Measurements from ENCODE around the gene TP53INP2. TPM values are rescaled to one million over a fixed set of nuclear protein-coding genes. Genes with fewer than 3 reads are reported as not detected.

TP53INP2 gene
- total RNA-seq, 1 donor from 2014 or later: 132 TPM

GRCh38 chr20:34751453-34751852, 47.3 kb downstream of the TP53INP2 start:
- Histone ChIP-seq H3K4me3 (no peak overlapping the region), H3K36me3 (peaks cover 76% of the 10 kb centered on the region), H3K4me1 (peaks cover 17% of the 10 kb centered on the region), H3K9me3 (replicated peaks) (no peaks in the 10 kb centered on the region), H3K27ac (replicated peaks) (no peak overlapping the region), H3K27me3 (ENCODE audit: low read depth) (no peaks in the 10 kb centered on the region)
- DNase-seq: no peak
- no peak for TF ChIP-seq CTCF (IDR thresholded peaks at IDR 0.05; ENCODE audit: borderline replicate concordance)
- intact Hi-C loops (cut with micrococcal nuclease): no loop called here

- DNase-seq: no peak
- TF ChIP-seq CTCF (IDR thresholded peaks at IDR 0.05; ENCODE audit: borderline replicate concordance): peak; percentile 38
- intact Hi-C loops (cut with micrococcal nuclease): no loop called here
- Histone ChIP-seq H3K36me3 (peaks cover 90% of the 10 kb centered on the region), H3K27me3 (ENCODE audit: low read depth) (no peaks in the 10 kb centered on the region), H3K27ac (replicated peaks) (no peak overlapping the region), H3K4me1 (no peaks in the 10 kb centered on the region), H3K9me3 (replicated peaks) (no peaks in the 10 kb centered on the region), H3K4me3 (no peak overlapping the region)
Observed at GRCh38 chr20:34753706-34754461, 49.7 kb downstream of the TP53INP2 start.

- TF ChIP-seq CTCF (IDR thresholded peaks at IDR 0.05; ENCODE audit: borderline replicate concordance): no peak
- H3K27me3 ChIP-seq (ENCODE audit: low read depth): no peaks in the 10 kb centered on the region
- H3K27ac ChIP-seq (replicated peaks): no peak overlapping the region
- intact Hi-C loops (cut with micrococcal nuclease): no loop called here
- DNase-seq: no peak
- no peaks in the 10 kb centered on the region for H3K4me1 ChIP-seq
- no peaks in the 10 kb centered on the region for H3K9me3 ChIP-seq (replicated peaks)
- peaks cover 91% of the 10 kb centered on the region for H3K36me3 ChIP-seq
- no peak overlapping the region for H3K4me3 ChIP-seq
Observed at GRCh38 chr20:34754611-34755010, 50.5 kb downstream of the TP53INP2 start.

- Histone ChIP-seq H3K4me1 (no peaks in the 10 kb centered on the region), H3K27me3 (ENCODE audit: low read depth) (no peaks in the 10 kb centered on the region), H3K9me3 (replicated peaks) (no peaks in the 10 kb centered on the region), H3K4me3 (no peak overlapping the region), H3K36me3 (peaks cover 91% of the 10 kb centered on the region), H3K27ac (replicated peaks) (no peak overlapping the region)
- DNase-seq: no peak
- intact Hi-C loops (cut with micrococcal nuclease): no loop called here
- TF ChIP-seq CTCF (IDR thresholded peaks at IDR 0.05; ENCODE audit: borderline replicate concordance): no peak
Observed at GRCh38 chr20:34755367-34755766, 51.2 kb downstream of the TP53INP2 start.

GRCh38 chr20:34762031-34762555, 57.9 kb downstream of the TP53INP2 start:
- Histone ChIP-seq H3K27me3 (ENCODE audit: low read depth) (no peaks in the 10 kb centered on the region), H3K4me1 (no peaks in the 10 kb centered on the region), H3K4me3 (no peak overlapping the region), H3K36me3 (peaks cover 98% of the 10 kb centered on the region), H3K27ac (replicated peaks) (no peak overlapping the region), H3K9me3 (replicated peaks) (no peaks in the 10 kb centered on the region)
- no peak for TF ChIP-seq CTCF (IDR thresholded peaks at IDR 0.05; ENCODE audit: borderline replicate concordance)
- intact Hi-C loops (cut with micrococcal nuclease): no loop called here
- DNase-seq: no peak

Other genes with a start within 250 kb of the TP53INP2 start
- gene DYNLRB1, start 187.9 kb upstream of the TP53INP2 start, total RNA-seq: 166 TPM
- gene MAP1LC3A, start 145.6 kb upstream of the TP53INP2 start, total RNA-seq: 110 TPM
- 13.7 TPM for gene PIGU, start 27.3 kb upstream of the TP53INP2 start, total RNA-seq
- 14.0 TPM for gene NCOA6, start 121.3 kb downstream of the TP53INP2 start, total RNA-seq
- gene GGT7, start 168.5 kb downstream of the TP53INP2 start, total RNA-seq: 21.6 TPM
- 101 TPM for gene ACSS2, start 172.3 kb downstream of the TP53INP2 start, total RNA-seq